SK-N-SH treated with all-trans-retinoic acid at 6 μM for 48 hours (cell line): Measurements from ENCODE around the gene FYN.

Source experiments
- ARNTL ChIP-seq: fragments of 450-650 bp; formaldehyde crosslinking; IDR thresholded peaks from 2 replicates; pipeline ENCODE4 v1.5.0; 2020; ENCODE audit warnings: low read depth, mild to moderate bottlenecking, moderate library complexity, borderline replicate concordance
- CREB5 ChIP-seq: fragments of 250-450 bp; sonication (Bioruptor Pico); IDR thresholded peaks from 2 replicates; pipeline ENCODE4 v1.5.1; 2020; ENCODE audit warnings: low read depth, mild to moderate bottlenecking, moderate library complexity
- ISL1 ChIP-seq: fragments of 250-450 bp; sonication (Bioruptor Pico); IDR thresholded peaks from 2 replicates; pipeline ENCODE4 v2.1.2; 2022; ENCODE audit warnings: mild to moderate bottlenecking, moderate library complexity
- RARB ChIP-seq: fragments of 250-450 bp; sonication (Bioruptor Pico); IDR thresholded peaks from 2 replicates; pipeline ENCODE4 v1.8.0; 2021; ENCODE audit warnings: mild to moderate bottlenecking, moderate library complexity
- TOX ChIP-seq: fragments of 250-450 bp; sonication (Bioruptor Pico); IDR thresholded peaks from 2 replicates; pipeline ENCODE4 v1.8.0; 2021; ENCODE audit warnings: mild to moderate bottlenecking, moderate library complexity, borderline replicate concordance
- ZFP3 ChIP-seq: fragments of 250-450 bp; sonication (Bioruptor Pico); IDR thresholded peaks from 2 replicates; pipeline ENCODE4 v1.5.0; 2020; ENCODE audit warnings: mild to moderate bottlenecking, moderate library complexity
- TF ChIP-seq, protein P1 (sequence below): fragments of 250-450 bp; sonication (Bioruptor Pico); IDR thresholded peaks from 2 replicates; pipeline ENCODE4 v1.8.0; 2020; ENCODE audit warnings: mild to moderate bottlenecking, moderate library complexity, borderline replicate concordance
- TF ChIP-seq, protein P2 (sequence below): fragments of 250-450 bp; sonication (Bioruptor Pico); IDR thresholded peaks from 2 replicates; pipeline ENCODE4 v1.5.0; 2020; ENCODE audit warnings: mild to moderate bottlenecking, moderate library complexity
- TF ChIP-seq, protein P3 (sequence below): fragments of 250-450 bp; sonication (Bioruptor Pico); IDR thresholded peaks from 2 replicates; pipeline ENCODE4 v1.5.1; 2021; ENCODE audit warnings: mild to moderate bottlenecking, moderate library complexity

GRCh38 chr6:111632468-111633247 is 240.6 kb downstream of the FYN start:
- TF ChIP-seq RARB (CRISPR knock-in tag): no peak
- TF ChIP-seq, protein P1, sequence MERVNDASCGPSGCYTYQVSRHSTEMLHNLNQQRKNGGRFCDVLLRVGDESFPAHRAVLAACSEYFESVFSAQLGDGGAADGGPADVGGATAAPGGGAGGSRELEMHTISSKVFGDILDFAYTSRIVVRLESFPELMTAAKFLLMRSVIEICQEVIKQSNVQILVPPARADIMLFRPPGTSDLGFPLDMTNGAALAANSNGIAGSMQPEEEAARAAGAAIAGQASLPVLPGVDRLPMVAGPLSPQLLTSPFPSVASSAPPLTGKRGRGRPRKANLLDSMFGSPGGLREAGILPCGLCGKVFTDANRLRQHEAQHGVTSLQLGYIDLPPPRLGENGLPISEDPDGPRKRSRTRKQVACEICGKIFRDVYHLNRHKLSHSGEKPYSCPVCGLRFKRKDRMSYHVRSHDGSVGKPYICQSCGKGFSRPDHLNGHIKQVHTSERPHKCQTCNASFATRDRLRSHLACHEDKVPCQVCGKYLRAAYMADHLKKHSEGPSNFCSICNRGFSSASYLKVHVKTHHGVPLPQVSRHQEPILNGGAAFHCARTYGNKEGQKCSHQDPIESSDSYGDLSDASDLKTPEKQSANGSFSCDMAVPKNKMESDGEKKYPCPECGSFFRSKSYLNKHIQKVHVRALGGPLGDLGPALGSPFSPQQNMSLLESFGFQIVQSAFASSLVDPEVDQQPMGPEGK: no peak
- no peak for TF ChIP-seq ISL1
- TF ChIP-seq CREB5 (CRISPR knock-in tag): no peak
- no peak for TF ChIP-seq ZFP3 (CRISPR knock-in tag)
- no peak for TF ChIP-seq ARNTL (CRISPR knock-in tag)
- TF ChIP-seq, protein P2, sequence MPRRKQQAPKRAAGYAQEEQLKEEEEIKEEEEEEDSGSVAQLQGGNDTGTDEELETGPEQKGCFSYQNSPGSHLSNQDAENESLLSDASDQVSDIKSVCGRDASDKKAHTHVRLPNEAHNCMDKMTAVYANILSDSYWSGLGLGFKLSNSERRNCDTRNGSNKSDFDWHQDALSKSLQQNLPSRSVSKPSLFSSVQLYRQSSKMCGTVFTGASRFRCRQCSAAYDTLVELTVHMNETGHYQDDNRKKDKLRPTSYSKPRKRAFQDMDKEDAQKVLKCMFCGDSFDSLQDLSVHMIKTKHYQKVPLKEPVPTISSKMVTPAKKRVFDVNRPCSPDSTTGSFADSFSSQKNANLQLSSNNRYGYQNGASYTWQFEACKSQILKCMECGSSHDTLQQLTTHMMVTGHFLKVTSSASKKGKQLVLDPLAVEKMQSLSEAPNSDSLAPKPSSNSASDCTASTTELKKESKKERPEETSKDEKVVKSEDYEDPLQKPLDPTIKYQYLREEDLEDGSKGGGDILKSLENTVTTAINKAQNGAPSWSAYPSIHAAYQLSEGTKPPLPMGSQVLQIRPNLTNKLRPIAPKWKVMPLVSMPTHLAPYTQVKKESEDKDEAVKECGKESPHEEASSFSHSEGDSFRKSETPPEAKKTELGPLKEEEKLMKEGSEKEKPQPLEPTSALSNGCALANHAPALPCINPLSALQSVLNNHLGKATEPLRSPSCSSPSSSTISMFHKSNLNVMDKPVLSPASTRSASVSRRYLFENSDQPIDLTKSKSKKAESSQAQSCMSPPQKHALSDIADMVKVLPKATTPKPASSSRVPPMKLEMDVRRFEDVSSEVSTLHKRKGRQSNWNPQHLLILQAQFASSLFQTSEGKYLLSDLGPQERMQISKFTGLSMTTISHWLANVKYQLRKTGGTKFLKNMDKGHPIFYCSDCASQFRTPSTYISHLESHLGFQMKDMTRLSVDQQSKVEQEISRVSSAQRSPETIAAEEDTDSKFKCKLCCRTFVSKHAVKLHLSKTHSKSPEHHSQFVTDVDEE (CRISPR knock-in tag): no peak
- TF ChIP-seq, protein P3, sequence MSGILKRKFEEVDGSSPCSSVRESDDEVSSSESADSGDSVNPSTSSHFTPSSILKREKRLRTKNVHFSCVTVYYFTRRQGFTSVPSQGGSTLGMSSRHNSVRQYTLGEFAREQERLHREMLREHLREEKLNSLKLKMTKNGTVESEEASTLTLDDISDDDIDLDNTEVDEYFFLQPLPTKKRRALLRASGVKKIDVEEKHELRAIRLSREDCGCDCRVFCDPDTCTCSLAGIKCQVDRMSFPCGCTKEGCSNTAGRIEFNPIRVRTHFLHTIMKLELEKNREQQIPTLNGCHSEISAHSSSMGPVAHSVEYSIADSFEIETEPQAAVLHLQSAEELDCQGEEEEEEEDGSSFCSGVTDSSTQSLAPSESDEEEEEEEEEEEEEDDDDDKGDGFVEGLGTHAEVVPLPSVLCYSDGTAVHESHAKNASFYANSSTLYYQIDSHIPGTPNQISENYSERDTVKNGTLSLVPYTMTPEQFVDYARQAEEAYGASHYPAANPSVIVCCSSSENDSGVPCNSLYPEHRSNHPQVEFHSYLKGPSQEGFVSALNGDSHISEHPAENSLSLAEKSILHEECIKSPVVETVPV (CRISPR knock-in tag): no peak
- TF ChIP-seq TOX (CRISPR knock-in tag): no peak
